ENCODE measurements around the gene GTPBP4. TPM values are rescaled to one million over a fixed set of nuclear protein-coding genes. Genes with fewer than 3 reads are reported as not detected.
A peak's percentile ranks its signal among the peaks of the same experiment; 100 is the strongest.

GTPBP4 gene
- 10 to 100 TPM; 16.0 to 31.5 (median 21.5) TPM for total RNA-seq

GRCh38 chr10:987870-988666 lies at the start of gene GTPBP4:
Gene GTPBP4 (plus strand): TSS chr10:988434. CDS start chr10:988480, 46 bp downstream.
- peak; percentile 100 for ATAC-seq
- WGBS, 2 donors (ENCODE audit: low coverage in 1 of 2) = 0 to 1% methylated on average over 11 to 15 of the region's 74 CpGs
- no peaks in the 10 kb centered on the region for H3K9me3 ChIP-seq
- TF ChIP-seq POLR2AphosphoS5 (IDR thresholded peaks at IDR 0.05) (peak; percentile 91), EP300 (IDR thresholded peaks at IDR 0.05) (no peak), CTCF (IDR thresholded peaks at IDR 0.05) (peak in 1 of 4 experiments; percentile 48), POLR2A (IDR thresholded peaks at IDR 0.05) (peak; percentile 56 to 57)
- H3K4me3 ChIP-seq = peak within 1 kb of the TSS; percentile 91 to 93
- peaks cover 0 to 10% of the 10 kb centered on the region in 2 donors for H3K36me3 ChIP-seq
- peak within 1 kb of the TSS; percentile 74 to 96 (median 96) for H3K27ac ChIP-seq
- no peaks in the 10 kb centered on the region for H3K27me3 ChIP-seq
- H3K4me1 ChIP-seq = peaks cover 0 to 35% (median 16%) of the 10 kb centered on the region in 3 donors

GRCh38 chr10:938941-939678 lies 49.1 kb upstream of the GTPBP4 start:
- Histone ChIP-seq H3K27ac (no peak overlapping the region), H3K4me3 (no peak overlapping the region), H3K4me1 (no peaks in the 10 kb centered on the region), H3K27me3 (no peaks in the 10 kb centered on the region), H3K36me3 (no peaks in the 10 kb centered on the region), H3K9me3 (no peaks in the 10 kb centered on the region)
- 69 to 81% methylated on average over 5 to 9 of the region's 10 CpGs for WGBS, 2 donors (ENCODE audit: low coverage in 1 of 2)
- no peak for ATAC-seq
- no peak for TF ChIP-seq POLR2A (IDR thresholded peaks at IDR 0.05)
- no peak for TF ChIP-seq POLR2AphosphoS5 (IDR thresholded peaks at IDR 0.05)
- TF ChIP-seq CTCF (IDR thresholded peaks at IDR 0.05) = no peak
- no peak for TF ChIP-seq EP300 (IDR thresholded peaks at IDR 0.05)

- no peaks in the 10 kb centered on the region for H3K36me3 ChIP-seq
- H3K9me3 ChIP-seq = no peaks in the 10 kb centered on the region
- no peak for ATAC-seq
- TF ChIP-seq POLR2A (IDR thresholded peaks at IDR 0.05) (no peak), CTCF (IDR thresholded peaks at IDR 0.05) (no peak), POLR2AphosphoS5 (IDR thresholded peaks at IDR 0.05) (no peak), EP300 (IDR thresholded peaks at IDR 0.05) (no peak)
- WGBS, 2 donors (ENCODE audit: low coverage in 1 of 2) = 80 to 97% methylated on average over 6 to 9 of the region's 17 CpGs
- H3K27ac ChIP-seq = no peak overlapping the region
- H3K4me1 ChIP-seq = no peaks in the 10 kb centered on the region
- H3K4me3 ChIP-seq = no peak overlapping the region
- no peaks in the 10 kb centered on the region for H3K27me3 ChIP-seq
These were observed 44.8 kb upstream of the GTPBP4 start for GRCh38 chr10:943334-944033.

- H3K4me3 ChIP-seq = no peak overlapping the region
- TF ChIP-seq POLR2A (IDR thresholded peaks at IDR 0.05) = no peak
- no peak for TF ChIP-seq EP300 (IDR thresholded peaks at IDR 0.05)
- TF ChIP-seq CTCF (IDR thresholded peaks at IDR 0.05) = no peak
- no peak for TF ChIP-seq POLR2AphosphoS5 (IDR thresholded peaks at IDR 0.05)
- H3K4me1 ChIP-seq = no peaks in the 10 kb centered on the region
- no peaks in the 10 kb centered on the region for H3K9me3 ChIP-seq
- WGBS, 2 donors (ENCODE audit: low coverage in 1 of 2) = 40 to 90% methylated on average over 2 to 11 of the region's 14 CpGs
- H3K36me3 ChIP-seq = no peaks in the 10 kb centered on the region
- peak overlapping the region in 3 of 4 donors; percentile 38 to 64 (median 48) for H3K27ac ChIP-seq
- no peaks in the 10 kb centered on the region for H3K27me3 ChIP-seq
- peak; percentile 83 for ATAC-seq
These were observed 44.0 kb upstream of the GTPBP4 start for GRCh38 chr10:944034-944831.

Data from gastroesophageal sphincter (tissue), 4 donors.